Measurements from ENCODE around the gene E2F7. TPM values are rescaled to one million over a fixed set of nuclear protein-coding genes. Genes with fewer than 3 reads are reported as not detected.

The E2F7 gene
- total RNA-seq, 1 donor from 2014 or later: 1.2 TPM

GRCh38 chr12:77023501-77023900 lies 41.9 kb downstream of the E2F7 start:
- no peak for DNase-seq (ENCODE audit: low spot score in 2 of 2)

DNA sequence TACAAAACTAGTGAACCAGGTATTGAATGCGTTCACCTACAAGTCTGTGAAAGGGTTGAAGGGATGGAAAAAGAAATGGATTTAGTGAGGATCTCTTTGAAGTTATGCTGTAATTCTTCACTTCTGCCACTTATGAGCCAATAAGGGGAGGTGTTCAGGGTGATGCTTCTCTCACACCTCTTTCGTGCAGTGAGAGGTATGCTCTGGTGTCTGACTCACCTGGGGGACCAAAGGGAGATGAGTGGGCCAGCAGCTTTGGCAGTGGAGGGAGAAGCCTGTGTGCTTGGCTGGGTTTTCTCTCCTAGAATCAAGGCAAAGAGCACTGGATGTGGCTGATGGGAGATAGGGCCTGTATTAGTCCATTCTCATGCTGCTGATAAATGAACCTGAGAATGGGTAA lies 45.4 kb downstream of the E2F7 start:
- no peak for FAIRE-seq
- no peak for DNase-seq (ENCODE audit: low spot score in 2 of 2)

More at GRCh38 chr12:77023501-77023900, 41.9 kb downstream of the E2F7 start:
- FAIRE-seq: no peak

GRCh38 chr12:77016606-77017005 lies 48.8 kb downstream of the E2F7 start:
- DNase-seq (ENCODE audit: low spot score in 2 of 2): no peak
- FAIRE-seq: no peak

- FAIRE-seq (no peak), DNase-seq (ENCODE audit: low spot score in 2 of 2) (no peak)
These were observed 52.3 kb downstream of the E2F7 start for GRCh38 chr12:77013091-77013490.

DNA sequence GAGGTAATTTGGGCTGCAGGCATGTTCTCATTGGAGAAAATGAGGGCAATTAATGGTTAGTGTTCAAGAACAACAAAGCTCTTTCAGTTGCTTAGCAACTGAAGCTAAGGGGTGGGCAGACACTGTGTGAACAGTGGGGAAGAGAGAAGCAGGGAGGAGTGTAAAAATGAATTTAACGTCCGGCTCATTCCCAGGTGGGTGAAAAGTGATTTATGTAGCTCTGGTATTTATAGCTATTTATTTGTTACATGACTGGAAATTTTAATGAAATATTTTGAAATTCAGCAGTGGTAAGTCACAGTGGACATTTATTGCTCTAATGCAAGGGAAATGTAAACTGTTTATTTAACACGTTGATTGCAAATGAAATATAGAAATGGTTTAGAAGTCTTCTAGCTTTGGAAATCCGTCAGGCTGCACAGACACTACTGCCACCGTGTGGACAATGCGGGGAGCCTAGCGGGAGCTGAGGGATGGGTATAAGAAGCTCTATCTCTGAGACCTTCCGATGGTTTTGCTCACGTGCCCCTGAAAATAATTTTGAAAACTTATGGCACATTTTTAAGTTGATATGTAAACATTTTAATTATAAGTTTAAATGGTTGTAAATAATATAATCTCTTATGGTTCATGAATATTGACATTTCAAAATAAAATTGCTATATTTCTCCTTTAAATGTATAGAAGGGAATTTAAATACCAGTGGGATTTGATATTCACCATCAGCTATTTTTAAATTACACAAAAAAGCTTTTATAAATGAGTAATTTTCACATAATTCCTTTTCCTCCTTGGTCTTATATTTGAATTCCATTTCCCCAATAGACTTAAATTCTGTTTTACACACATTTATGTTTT lies 54.4 kb downstream of the E2F7 start:
- DNase-seq (ENCODE audit: low spot score in 2 of 2) (peak; percentile 28 to 58), FAIRE-seq (no peak)

- DNase-seq (ENCODE audit: low spot score in 2 of 2): no peak
- no peak for FAIRE-seq
These were observed 57.9 kb downstream of the E2F7 start for GRCh38 chr12:77007476-77007875.

- no peak for FAIRE-seq
- DNase-seq (ENCODE audit: low spot score in 2 of 2): no peak
These were observed 59.7 kb downstream of the E2F7 start for GRCh38 chr12:77005611-77006098.

DNA sequence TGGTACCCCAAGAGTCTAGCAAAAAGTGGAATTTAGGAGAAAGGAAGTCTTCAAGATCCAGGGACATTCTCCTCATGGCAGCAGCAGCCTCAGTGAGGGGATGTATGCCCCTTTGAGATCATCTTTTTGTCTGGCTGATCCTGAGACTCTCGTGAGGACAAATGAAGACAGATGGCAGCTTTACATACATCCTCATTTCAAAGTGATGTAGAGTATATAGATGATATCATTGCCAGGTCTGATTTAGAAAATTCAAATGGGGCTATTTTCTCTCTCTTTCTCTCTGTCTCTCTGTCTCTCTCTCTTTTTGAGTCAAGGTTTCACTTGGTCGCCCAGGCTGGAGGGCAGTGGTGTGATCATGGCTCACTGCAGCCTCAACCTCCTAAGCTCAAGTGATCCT lies 61.5 kb downstream of the E2F7 start:
- FAIRE-seq: no peak
- DNase-seq (ENCODE audit: low spot score in 2 of 2): no peak

- FAIRE-seq (no peak), DNase-seq (ENCODE audit: low spot score in 2 of 2) (no peak)
These were observed 62.1 kb downstream of the E2F7 start for GRCh38 chr12:77003246-77003645.

- FAIRE-seq (no peak), DNase-seq (ENCODE audit: low spot score in 2 of 2) (no peak)
These were observed 63.0 kb downstream of the E2F7 start for GRCh38 chr12:77002382-77002781.

DNA sequence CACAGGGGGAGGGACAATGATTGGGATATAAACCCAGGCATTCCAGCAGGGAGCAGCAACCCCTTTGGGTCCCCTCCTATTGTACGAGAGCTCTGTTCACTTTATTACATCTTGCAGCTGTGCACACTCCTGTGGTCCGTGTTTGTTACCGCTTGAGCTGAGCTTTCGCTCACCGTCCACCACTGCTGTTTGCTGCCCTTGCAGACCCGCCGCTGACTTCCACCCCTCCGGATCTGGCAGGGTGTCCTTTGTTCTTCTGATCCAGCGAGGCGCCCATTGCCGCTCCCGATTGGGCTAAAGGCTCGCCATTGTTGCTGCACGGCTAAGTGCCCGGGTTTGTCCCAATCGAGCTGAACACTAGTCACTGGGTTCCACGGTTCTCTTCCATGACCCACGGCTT lies 64.1 kb downstream of the E2F7 start:
- FAIRE-seq (no peak), DNase-seq (ENCODE audit: low spot score in 2 of 2) (no peak)

DNA sequence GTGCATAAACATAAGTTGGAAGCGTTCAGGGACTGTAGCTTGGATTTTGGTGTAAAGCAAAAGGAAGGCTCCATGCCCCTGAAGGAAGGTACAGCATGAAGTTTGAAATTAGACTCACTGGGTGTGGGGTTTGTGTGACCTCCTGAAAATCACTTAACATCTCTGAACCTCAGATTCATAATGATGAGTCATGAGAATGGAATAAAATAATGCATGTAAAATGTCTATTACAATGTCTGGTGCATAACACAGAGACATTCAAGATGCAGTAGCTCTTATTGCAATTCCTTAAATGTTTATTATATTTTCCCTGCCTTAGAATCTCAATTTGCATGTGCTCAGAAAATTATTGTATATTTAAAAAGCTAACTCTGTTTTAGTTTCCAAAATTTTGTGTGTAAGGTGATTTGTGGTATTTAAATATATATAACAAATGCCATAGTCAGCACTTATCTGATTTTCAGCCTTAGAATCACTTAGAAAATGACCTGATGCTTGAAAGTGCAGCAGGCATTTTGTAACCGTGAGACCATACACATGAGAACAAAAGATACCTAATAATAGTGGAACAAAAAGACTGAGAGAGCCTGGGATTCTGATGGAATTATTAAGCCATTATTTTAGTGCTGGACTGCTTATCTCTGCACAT lies 66.3 kb downstream of the E2F7 start:
- no peak for FAIRE-seq

GRCh38 chr12:76998386-76998785 lies 67.0 kb downstream of the E2F7 start:
- FAIRE-seq (no peak), DNase-seq (ENCODE audit: low spot score in 2 of 2) (no peak)

More for the DNA sequence above, 66.3 kb downstream of the E2F7 start:
- no peak for DNase-seq (ENCODE audit: low spot score in 2 of 2)

DNA sequence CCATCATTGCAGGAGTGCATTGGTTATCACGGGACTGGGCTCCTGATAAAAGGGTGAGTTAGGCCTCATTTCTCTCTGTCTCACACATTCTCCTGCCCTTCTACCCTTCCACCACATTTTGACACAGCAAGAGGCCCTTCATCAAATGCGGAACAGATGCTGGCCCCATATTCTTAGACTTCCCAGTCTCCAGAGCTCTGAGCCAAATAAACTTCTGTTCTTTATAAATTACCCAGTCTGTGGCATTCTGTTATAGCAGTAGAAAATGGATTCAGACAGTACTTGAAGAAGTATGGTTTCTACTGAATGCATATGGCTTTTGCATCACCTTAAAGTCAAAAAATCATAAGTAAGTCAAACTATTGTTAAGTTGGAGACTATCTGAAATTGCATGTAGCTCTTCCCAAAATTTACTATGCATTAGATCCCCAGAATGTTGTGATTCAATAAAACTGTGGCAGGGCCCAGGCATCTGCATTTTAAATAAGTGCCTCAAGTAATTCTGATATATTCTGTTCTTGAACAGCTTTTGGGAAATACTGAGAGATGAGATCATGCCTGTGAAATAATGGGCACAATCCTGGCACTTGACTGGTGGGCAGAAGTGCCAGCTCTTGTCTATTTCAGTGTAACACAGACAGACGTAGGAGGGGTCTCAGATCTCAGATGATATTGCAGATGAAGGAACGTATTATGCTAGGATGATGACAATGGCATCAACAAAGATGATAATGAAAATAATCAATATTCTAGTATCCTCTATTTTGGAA lies 68.2 kb downstream of the E2F7 start:
- DNase-seq (ENCODE audit: low spot score in 2 of 2) (no peak), FAIRE-seq (no peak)

GRCh38 chr12:76990716-76991115 lies 74.7 kb downstream of the E2F7 start:
- FAIRE-seq: no peak
- no peak for DNase-seq (ENCODE audit: low spot score in 2 of 2)

DNA sequence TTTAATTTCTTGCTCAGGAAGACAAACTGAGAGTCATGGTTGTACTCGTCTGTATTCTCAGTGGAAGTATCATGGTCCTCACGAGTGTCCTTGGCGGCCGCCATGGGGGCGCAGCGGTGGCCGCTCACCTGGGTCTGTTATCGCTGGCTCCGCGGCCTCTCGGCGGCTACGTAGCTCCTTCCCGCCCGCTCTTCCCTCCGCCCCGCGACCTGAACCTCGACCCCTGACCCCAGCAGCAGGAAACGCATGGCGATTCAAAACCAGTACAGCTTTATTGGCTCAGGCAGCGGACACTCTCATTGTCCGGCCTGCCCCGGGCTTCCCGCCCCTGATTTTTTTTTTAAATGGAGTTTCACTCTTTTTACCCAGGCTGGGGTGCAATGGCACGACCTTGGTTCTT lies 80.8 kb downstream of the E2F7 start:
- DNase-seq (ENCODE audit: low spot score in 2 of 2): no peak
- no peak for FAIRE-seq

DNA sequence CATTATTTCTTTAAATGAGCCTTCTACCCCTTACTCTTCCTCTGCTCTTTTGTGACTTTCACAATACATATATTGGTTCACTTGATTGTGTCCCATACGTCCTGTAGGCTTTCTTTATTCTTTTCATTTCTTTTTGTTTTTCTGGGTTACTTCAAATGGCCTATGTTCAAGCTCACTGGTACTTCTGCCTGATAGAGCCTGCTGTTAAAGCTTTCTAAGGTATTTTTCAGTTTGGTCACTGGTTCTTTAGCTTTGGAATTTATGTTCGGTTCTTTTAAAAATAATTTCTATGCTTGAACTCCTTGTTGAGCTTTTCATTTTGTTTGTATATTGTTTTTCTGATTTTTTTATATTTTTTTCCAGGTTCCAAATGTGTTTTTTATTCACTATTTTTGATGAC lies 81.9 kb downstream of the E2F7 start:
- FAIRE-seq: no peak

GRCh38 chr12:76980196-76980595 lies 85.2 kb downstream of the E2F7 start:
- FAIRE-seq: no peak
- no peak for DNase-seq (ENCODE audit: low spot score in 2 of 2)

More for the DNA sequence above, 81.9 kb downstream of the E2F7 start:
- no peak for DNase-seq (ENCODE audit: low spot score in 2 of 2)

DNA sequence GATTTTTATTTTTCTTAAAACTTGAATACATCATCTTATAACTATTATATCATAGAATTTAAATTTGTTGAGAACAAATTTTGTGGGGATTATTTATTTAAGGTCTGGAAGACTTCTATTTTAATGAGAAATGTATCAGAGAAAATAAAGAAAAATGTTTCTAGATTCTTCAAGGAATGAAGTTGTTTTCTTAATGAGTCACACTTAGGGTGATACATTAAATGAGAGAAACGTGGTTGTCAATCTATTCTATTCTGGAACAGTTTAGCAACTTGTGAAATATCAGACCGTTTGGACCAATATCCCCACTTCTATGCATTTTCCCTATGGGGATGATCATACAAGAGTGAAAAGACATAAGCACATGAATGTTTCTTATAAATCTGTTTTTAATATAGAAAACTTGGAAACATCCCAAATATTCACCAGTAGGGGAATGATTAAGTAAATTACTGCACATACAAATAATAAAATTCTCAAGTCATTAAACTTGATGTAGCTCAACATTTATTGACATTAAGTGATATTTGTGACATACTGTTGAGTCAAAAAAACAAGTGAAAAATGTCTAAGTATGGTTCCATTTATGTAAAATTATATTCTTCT lies 88.5 kb downstream of the E2F7 start:
- DNase-seq (ENCODE audit: low spot score in 2 of 2) (no peak), FAIRE-seq (no peak)

Measured in frontal cortex (tissue), 4 donors.